Activated naive CD8-positive, alpha-beta T cell treated with anti-CD3 and anti-CD28 coated beads for 36 hours (primary cell): ENCODE results near the gene PHOSPHO1. TPM values are rescaled to one million over a fixed set of nuclear protein-coding genes. Genes with fewer than 3 reads are reported as not detected.

ENCODE experiments used
- DNase-seq: peaks from one replicate; pipeline ENCODE4 v3.0.0; 2021
- H3K27ac Mint-ChIP-seq: one replicate; pipeline ENCODE4 v1.8.0; 2022; ENCODE audit warnings: mild to moderate bottlenecking, moderate library complexity, mixed read lengths
- H3K27me3 Mint-ChIP-seq: one replicate; pipeline ENCODE4 v1.8.0; 2022; ENCODE audit warnings: mild to moderate bottlenecking, mixed read lengths
- H3K36me3 Mint-ChIP-seq: one replicate; pipeline ENCODE4 v1.8.0; 2021; ENCODE audit warnings: mild to moderate bottlenecking, mixed read lengths
- H3K4me1 Mint-ChIP-seq: one replicate; pipeline ENCODE4 v1.8.0; 2021; ENCODE audit warnings: mixed read lengths
- H3K4me3 Mint-ChIP-seq: one replicate; pipeline ENCODE4 v1.8.0; 2022; ENCODE audit warnings: mild to moderate bottlenecking, moderate library complexity, mixed read lengths
- H3K9me3 Mint-ChIP-seq: one replicate; pipeline ENCODE4 v1.8.0; 2022; ENCODE audit warnings: mixed read lengths
- total RNA-seq, 2 experiments: library from RNA; stranded (reverse); gene quantifications; one replicate each; pipeline ENCODE4 v1.2.3, GENCODE V29; 2021

Gene PHOSPHO1
- total RNA-seq, 2 experiments from 2014 or later = not detected

- Mint-ChIP-seq H3K36me3 (no peaks in the 10 kb centered on the region), H3K9me3 (no peaks in the 10 kb centered on the region), H3K27me3 (no peaks in the 10 kb centered on the region), H3K27ac (no peak overlapping the region), H3K4me1 (no peaks in the 10 kb centered on the region), H3K4me3 (no peak overlapping the region)
- no peak for DNase-seq
Observed at GRCh38 chr17:49254066-49254465, 23.5 kb upstream of the PHOSPHO1 start.

- Mint-ChIP-seq H3K4me3 (no peak overlapping the region), H3K4me1 (no peaks in the 10 kb centered on the region), H3K36me3 (no peaks in the 10 kb centered on the region), H3K9me3 (no peaks in the 10 kb centered on the region), H3K27me3 (peaks cover 3% of the 10 kb centered on the region), H3K27ac (no peak overlapping the region)
- no peak for DNase-seq
Observed at GRCh38 chr17:49252148-49252695, 21.6 kb upstream of the PHOSPHO1 start.

GRCh38 chr17:49249890-49250522 is 19.4 kb upstream of the PHOSPHO1 start:
- Mint-ChIP-seq H3K4me1 (no peaks in the 10 kb centered on the region), H3K27ac (no peak overlapping the region), H3K27me3 (peaks cover 3% of the 10 kb centered on the region), H3K36me3 (no peaks in the 10 kb centered on the region), H3K9me3 (no peaks in the 10 kb centered on the region), H3K4me3 (no peak overlapping the region)
- no peak for DNase-seq

GRCh38 chr17:49249292-49249794 is 18.8 kb upstream of the PHOSPHO1 start:
- H3K4me3 Mint-ChIP-seq = no peak overlapping the region
- no peaks in the 10 kb centered on the region for H3K9me3 Mint-ChIP-seq
- H3K27me3 Mint-ChIP-seq = peaks cover 3% of the 10 kb centered on the region
- no peaks in the 10 kb centered on the region for H3K4me1 Mint-ChIP-seq
- no peak overlapping the region for H3K27ac Mint-ChIP-seq
- H3K36me3 Mint-ChIP-seq = no peaks in the 10 kb centered on the region
- DNase-seq = no peak

- Mint-ChIP-seq H3K4me3 (no peak overlapping the region), H3K9me3 (no peaks in the 10 kb centered on the region), H3K36me3 (no peaks in the 10 kb centered on the region), H3K27me3 (peaks cover 3% of the 10 kb centered on the region), H3K27ac (no peak overlapping the region), H3K4me1 (no peaks in the 10 kb centered on the region)
- no peak for DNase-seq
Observed at GRCh38 chr17:49247944-49248343, 17.4 kb upstream of the PHOSPHO1 start.

GRCh38 chr17:49244839-49245238 is 14.3 kb upstream of the PHOSPHO1 start:
- Mint-ChIP-seq H3K9me3 (no peaks in the 10 kb centered on the region), H3K4me3 (no peak overlapping the region), H3K4me1 (no peaks in the 10 kb centered on the region), H3K27me3 (peaks cover 3% of the 10 kb centered on the region), H3K27ac (no peak overlapping the region), H3K36me3 (no peaks in the 10 kb centered on the region)
- no peak for DNase-seq

GRCh38 chr17:49242813-49243212 is 12.2 kb upstream of the PHOSPHO1 start:
- no peak for DNase-seq

GRCh38 chr17:49241692-49242397 is 11.3 kb upstream of the PHOSPHO1 start:
- Mint-ChIP-seq H3K36me3 (no peaks in the 10 kb centered on the region), H3K4me1 (no peaks in the 10 kb centered on the region), H3K4me3 (no peak overlapping the region), H3K27me3 (no peaks in the 10 kb centered on the region), H3K9me3 (no peaks in the 10 kb centered on the region), H3K27ac (no peak overlapping the region)
- DNase-seq = no peak

More at GRCh38 chr17:49242813-49243212, 12.2 kb upstream of the PHOSPHO1 start:
- H3K27me3 Mint-ChIP-seq = no peaks in the 10 kb centered on the region
- H3K27ac Mint-ChIP-seq = no peak overlapping the region
- H3K4me1 Mint-ChIP-seq = no peaks in the 10 kb centered on the region
- H3K4me3 Mint-ChIP-seq = no peak overlapping the region
- H3K9me3 Mint-ChIP-seq = no peaks in the 10 kb centered on the region
- H3K36me3 Mint-ChIP-seq = no peaks in the 10 kb centered on the region

GRCh38 chr17:49241040-49241439 is 10.5 kb upstream of the PHOSPHO1 start:
- Mint-ChIP-seq H3K4me3 (no peak overlapping the region), H3K27me3 (no peaks in the 10 kb centered on the region), H3K4me1 (no peaks in the 10 kb centered on the region), H3K36me3 (no peaks in the 10 kb centered on the region), H3K9me3 (no peaks in the 10 kb centered on the region), H3K27ac (no peak overlapping the region)
- DNase-seq = no peak

- H3K4me1 Mint-ChIP-seq = no peaks in the 10 kb centered on the region
- H3K36me3 Mint-ChIP-seq = no peaks in the 10 kb centered on the region
- no peaks in the 10 kb centered on the region for H3K9me3 Mint-ChIP-seq
- no peak for DNase-seq
- H3K27me3 Mint-ChIP-seq = no peaks in the 10 kb centered on the region
- H3K4me3 Mint-ChIP-seq = no peak overlapping the region
- H3K27ac Mint-ChIP-seq = no peak overlapping the region
Observed at GRCh38 chr17:49240619-49241018, 10.0 kb upstream of the PHOSPHO1 start.

GRCh38 chr17:49239963-49240362 is 9.4 kb upstream of the PHOSPHO1 start:
- H3K36me3 Mint-ChIP-seq = no peaks in the 10 kb centered on the region
- H3K4me1 Mint-ChIP-seq = no peaks in the 10 kb centered on the region
- H3K4me3 Mint-ChIP-seq = no peak overlapping the region

GRCh38 chr17:49235896-49236295 is 5.3 kb upstream of the PHOSPHO1 start:
- DNase-seq = no peak
- Mint-ChIP-seq H3K4me3 (no peak overlapping the region), H3K36me3 (no peaks in the 10 kb centered on the region)

More at GRCh38 chr17:49239963-49240362, 9.4 kb upstream of the PHOSPHO1 start:
- no peaks in the 10 kb centered on the region for H3K9me3 Mint-ChIP-seq
- H3K27ac Mint-ChIP-seq = no peak overlapping the region
- no peak for DNase-seq
- H3K27me3 Mint-ChIP-seq = no peaks in the 10 kb centered on the region

GRCh38 chr17:49234509-49235080 is 4.0 kb upstream of the PHOSPHO1 start:
- Mint-ChIP-seq H3K4me1 (peaks cover 8% of the 10 kb centered on the region), H3K9me3 (no peaks in the 10 kb centered on the region), H3K36me3 (no peaks in the 10 kb centered on the region), H3K27ac (no peak overlapping the region), H3K4me3 (no peak overlapping the region), H3K27me3 (peaks cover 14% of the 10 kb centered on the region)
- no peak for DNase-seq

More at GRCh38 chr17:49235896-49236295, 5.3 kb upstream of the PHOSPHO1 start:
- H3K9me3 Mint-ChIP-seq = no peaks in the 10 kb centered on the region
- H3K27ac Mint-ChIP-seq = no peak overlapping the region
- H3K27me3 Mint-ChIP-seq = peaks cover 11% of the 10 kb centered on the region
- H3K4me1 Mint-ChIP-seq = peaks cover 6% of the 10 kb centered on the region

- Mint-ChIP-seq H3K36me3 (no peaks in the 10 kb centered on the region), H3K4me3 (peak overlapping the region; percentile 83), H3K4me1 (peaks cover 15% of the 10 kb centered on the region), H3K27me3 (peaks cover 23% of the 10 kb centered on the region), H3K27ac (no peak overlapping the region), H3K9me3 (no peaks in the 10 kb centered on the region)
- no peak for DNase-seq
Observed at GRCh38 chr17:49231563-49231894, 942 bp upstream of the PHOSPHO1 start.

GRCh38 chr17:49229805-49230600 is 584 bp downstream of the PHOSPHO1 start:
- no peaks in the 10 kb centered on the region for H3K36me3 Mint-ChIP-seq
- peaks cover 28% of the 10 kb centered on the region for H3K27me3 Mint-ChIP-seq
- H3K9me3 Mint-ChIP-seq = no peaks in the 10 kb centered on the region
- DNase-seq = no peak
- H3K27ac Mint-ChIP-seq = no peak overlapping the region
- peak overlapping the region; percentile 83 for H3K4me3 Mint-ChIP-seq
- H3K4me1 Mint-ChIP-seq = peaks cover 15% of the 10 kb centered on the region
